Astrocyte (in vitro differentiated cells and primary cell): Measurements from ENCODE around the gene PBX3.

Experiments used
- CTCF ChIP-seq: IDR thresholded peaks from 2 replicates; pipeline ENCODE4 v1.5.1; 2011; ENCODE audit warnings: low read depth, mild to moderate bottlenecking, inconsistent platforms, low read length, moderate library complexity; ENCODE audit not compliant: insufficient read depth
- EZH2 ChIP-seq: IDR thresholded peaks from 2 replicates; pipeline ENCODE4 v1.6.1; 2012; ENCODE audit warnings: mild to moderate bottlenecking, low read length, inconsistent platforms; ENCODE audit not compliant: insufficient read depth

GRCh38 chr9:125984461-125984860, 237.3 kb downstream of the PBX3 start:
- TF ChIP-seq CTCF = no peak
- TF ChIP-seq EZH2 = no peak
